HG03108 (cell line): ENCODE data around the gene CDKN1B.

Experiments used
- ATAC-seq: cut with Tn5 transposase; IDR thresholded peaks from one replicate; pipeline ENCODE4 v1.9.1; 2021; ENCODE audit warnings: moderate library complexity; ENCODE audit not compliant: unreplicated experiment

The CDKN1B gene

DNA sequence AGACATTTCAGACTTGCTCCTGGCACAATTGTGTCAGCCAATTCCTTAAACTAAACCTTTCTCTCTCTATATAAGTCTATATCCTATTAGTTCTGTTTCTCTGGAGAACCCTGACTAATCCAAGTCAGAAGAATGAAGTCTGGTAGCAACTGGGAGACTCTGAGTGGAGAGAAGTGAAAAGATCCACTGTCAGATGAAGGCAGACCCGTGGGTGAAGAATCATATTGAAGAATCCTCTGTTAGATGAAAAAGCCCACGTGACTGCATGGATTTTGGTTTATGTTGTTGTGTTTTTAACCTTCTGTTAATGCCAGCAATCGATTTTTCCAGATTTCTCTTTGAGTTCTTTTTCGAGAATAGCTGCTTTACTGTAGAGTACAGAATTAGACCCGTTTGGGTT is 38.8 kb downstream of the CDKN1B start:
- no peak for ATAC-seq

DNA sequence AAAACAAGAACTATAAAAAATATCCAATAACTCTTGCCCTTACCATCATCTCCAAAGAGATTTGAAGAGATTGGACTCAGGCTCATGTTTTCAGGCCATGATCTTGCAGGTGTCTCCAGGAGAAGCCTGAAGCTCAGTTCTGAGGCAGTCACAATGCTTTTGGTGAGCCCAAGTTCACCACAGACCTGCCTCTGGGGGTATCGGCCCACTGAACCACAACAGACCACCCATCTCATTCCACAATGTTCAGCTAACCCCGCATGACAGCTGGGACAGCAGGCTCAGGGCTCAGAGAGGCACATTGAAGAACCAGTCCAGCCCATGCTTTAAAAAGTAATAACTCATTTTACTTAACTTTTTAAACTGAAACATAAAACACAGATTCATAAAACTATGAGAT is 40.0 kb downstream of the CDKN1B start:
- ATAC-seq, result no peak

DNA sequence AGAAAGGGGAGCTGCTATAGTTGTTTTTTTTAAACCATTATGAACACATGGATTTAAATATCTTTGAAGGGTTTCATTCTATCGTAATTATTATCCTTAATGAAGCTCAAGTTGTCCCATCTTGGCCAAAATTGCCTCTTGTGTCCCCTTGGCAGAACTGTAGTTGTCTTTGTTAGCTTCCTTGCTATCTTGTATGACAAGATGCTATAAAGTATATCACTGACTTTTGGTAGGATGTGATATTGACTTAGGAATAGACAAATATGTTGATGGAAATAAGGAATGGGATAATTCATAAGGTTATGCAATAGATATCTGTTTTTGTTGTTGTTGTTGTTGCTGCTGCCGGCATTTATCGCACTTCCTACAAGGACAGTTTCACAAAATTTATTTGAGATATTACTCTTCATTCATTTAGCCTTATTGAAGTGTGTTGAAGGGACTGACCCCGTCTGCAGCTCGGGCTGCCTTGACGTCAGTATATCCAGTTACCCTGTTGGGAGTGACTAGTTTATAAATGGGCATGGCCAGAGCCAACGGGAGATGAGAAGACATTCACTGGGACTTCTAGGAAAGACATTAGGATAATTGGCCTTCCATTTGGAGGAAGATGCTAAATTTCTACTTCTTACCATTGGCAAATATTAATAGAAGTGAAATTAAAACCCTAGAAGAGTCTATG is 42.2 kb downstream of the CDKN1B start:
- ATAC-seq, result no peak

DNA sequence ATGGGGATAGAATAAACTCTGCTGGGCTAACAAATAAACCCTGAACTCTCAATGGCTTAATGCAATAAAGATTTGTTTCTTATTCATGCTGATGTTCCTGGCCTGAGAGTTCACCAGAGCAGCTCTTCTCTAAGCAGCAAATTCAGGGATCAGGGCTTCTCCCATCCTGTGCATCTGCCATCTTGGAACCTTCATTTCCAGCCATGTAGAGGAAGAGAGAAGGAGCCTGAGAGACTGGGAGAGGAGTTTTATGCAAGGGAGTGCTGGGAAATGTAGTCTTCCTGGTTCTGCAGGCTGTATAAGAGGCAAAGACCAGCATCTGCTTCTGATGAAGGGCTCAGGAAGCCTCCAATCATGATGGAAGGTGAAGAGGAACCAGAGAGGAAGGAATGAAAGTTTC is 47.7 kb downstream of the CDKN1B start:
- no peak for ATAC-seq

DNA sequence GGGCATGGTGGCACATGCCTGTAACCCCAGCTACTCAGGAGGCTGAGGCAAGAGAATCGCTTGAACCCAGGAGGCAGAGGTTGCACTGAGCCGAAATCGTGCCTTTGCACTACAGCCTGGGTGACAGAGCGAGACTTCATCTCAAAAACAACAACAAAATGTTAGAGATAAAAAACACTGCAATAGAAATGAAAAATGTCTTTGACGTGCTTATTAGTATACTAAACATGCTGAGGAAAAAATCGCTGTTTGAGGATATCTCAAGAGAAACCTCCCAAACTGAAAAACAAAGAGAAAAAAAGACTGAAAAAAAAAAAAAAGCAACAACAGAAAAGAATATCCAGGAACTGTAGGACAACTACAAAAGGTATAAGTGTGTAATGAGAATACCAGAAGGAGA is 53.1 kb downstream of the CDKN1B start:
- no peak for ATAC-seq
